Activated T-helper 2 cell treated with anti-CD3 and anti-CD28 coated beads, Interferon-gamma antibody, Interleukin-2, Interleukin-4, amounts not matched to agents 10 μg/mL and 5 μg/mL and 100 μg/mL, durations not matched to agents 14 hours and 24 hours and 36 hours (primary cell): ENCODE results near the gene INAFM2. TPM values are rescaled to one million over a fixed set of nuclear protein-coding genes. Genes with fewer than 3 reads are reported as not detected.

Source experiments
- DNase-seq: peaks from one replicate; pipeline ENCODE4 v3.0.0; 2021; ENCODE audit warnings: low spot score
- H3K27ac Mint-ChIP-seq: one replicate; pipeline ENCODE4 v1.8.0; 2021; ENCODE audit warnings: mixed read lengths
- H3K27me3 Mint-ChIP-seq: one replicate; pipeline ENCODE4 v1.8.0; 2021; ENCODE audit warnings: low read depth, mixed read lengths
- H3K36me3 Mint-ChIP-seq: one replicate; pipeline ENCODE4 v1.8.0; 2021; ENCODE audit warnings: low read depth, mixed read lengths
- H3K4me1 Mint-ChIP-seq: one replicate; pipeline ENCODE4 v1.8.0; 2021; ENCODE audit warnings: low read depth, mixed read lengths
- H3K4me3 Mint-ChIP-seq: one replicate; pipeline ENCODE4 v1.8.0; 2021; ENCODE audit warnings: low read depth, mild to moderate bottlenecking, moderate library complexity, mixed read lengths
- H3K9me3 Mint-ChIP-seq: one replicate; pipeline ENCODE4 v1.8.0; 2021; ENCODE audit warnings: mixed read lengths
- intact Hi-C: fragments of 100-400 bp; cut with micrococcal nuclease; formaldehyde crosslinking; loops from one replicate; pipeline ENCODE4 v1.15.1; 2023
- total RNA-seq: library from RNA; stranded (reverse); gene quantifications from 2 replicates; pipeline ENCODE4 v1.2.3, GENCODE V29; 2022

The INAFM2 gene
- total RNA-seq, 1 donor from 2014 or later: 16.7 TPM

- no peaks in the 10 kb centered on the region for H3K9me3 Mint-ChIP-seq
- H3K36me3 Mint-ChIP-seq: no peaks in the 10 kb centered on the region
- H3K4me1 Mint-ChIP-seq: no peaks in the 10 kb centered on the region
- H3K27ac Mint-ChIP-seq: no peak overlapping the region
- no peak for DNase-seq
- H3K27me3 Mint-ChIP-seq: no peaks in the 10 kb centered on the region
- no peak overlapping the region for H3K4me3 Mint-ChIP-seq
- intact Hi-C loops: no loop called here
These were observed 23.4 kb downstream of the INAFM2 start for GRCh38 chr15:40346579-40347558.

- no peaks in the 10 kb centered on the region for H3K9me3 Mint-ChIP-seq
- no peaks in the 10 kb centered on the region for H3K27me3 Mint-ChIP-seq
- no peak overlapping the region for H3K27ac Mint-ChIP-seq
- no peaks in the 10 kb centered on the region for H3K36me3 Mint-ChIP-seq
- no peak for DNase-seq
- intact Hi-C loops: no loop called here
- H3K4me3 Mint-ChIP-seq: no peak overlapping the region
- H3K4me1 Mint-ChIP-seq: no peaks in the 10 kb centered on the region
These were observed 24.3 kb downstream of the INAFM2 start for GRCh38 chr15:40347559-40348473.

GRCh38 chr15:40348474-40348870 is 25.0 kb downstream of the INAFM2 start:
- intact Hi-C loops: no loop called here
- Mint-ChIP-seq H3K27ac (no peak overlapping the region), H3K27me3 (no peaks in the 10 kb centered on the region), H3K4me3 (no peak overlapping the region), H3K36me3 (no peaks in the 10 kb centered on the region), H3K9me3 (no peaks in the 10 kb centered on the region), H3K4me1 (no peaks in the 10 kb centered on the region)
- no peak for DNase-seq

- Mint-ChIP-seq H3K27ac (no peak overlapping the region), H3K36me3 (no peaks in the 10 kb centered on the region), H3K27me3 (peaks cover 6% of the 10 kb centered on the region), H3K9me3 (no peaks in the 10 kb centered on the region), H3K4me1 (no peaks in the 10 kb centered on the region), H3K4me3 (no peak overlapping the region)
- no peak for DNase-seq
- intact Hi-C loops: no loop called here
These were observed 25.7 kb downstream of the INAFM2 start for GRCh38 chr15:40349163-40349562.

GRCh38 chr15:40352281-40352901 is 28.9 kb downstream of the INAFM2 start:
- H3K4me1 Mint-ChIP-seq: no peaks in the 10 kb centered on the region

GRCh38 chr15:40353697-40354096 is 30.2 kb downstream of the INAFM2 start:
- intact Hi-C loops: no loop called here

More at GRCh38 chr15:40352281-40352901, 28.9 kb downstream of the INAFM2 start:
- intact Hi-C loops: no loop called here
- peaks cover 21% of the 10 kb centered on the region for H3K27me3 Mint-ChIP-seq
- H3K36me3 Mint-ChIP-seq: no peaks in the 10 kb centered on the region
- no peaks in the 10 kb centered on the region for H3K9me3 Mint-ChIP-seq
- H3K4me3 Mint-ChIP-seq: no peak overlapping the region
- no peak for DNase-seq
- H3K27ac Mint-ChIP-seq: no peak overlapping the region

GRCh38 chr15:40354408-40355171 is 31.1 kb downstream of the INAFM2 start:
- intact Hi-C loops: no loop called here
- Mint-ChIP-seq H3K9me3 (no peaks in the 10 kb centered on the region), H3K36me3 (no peaks in the 10 kb centered on the region), H3K27me3 (peaks cover 25% of the 10 kb centered on the region), H3K4me3 (no peak overlapping the region), H3K27ac (no peak overlapping the region), H3K4me1 (peaks cover 7% of the 10 kb centered on the region)
- DNase-seq: no peak

More at GRCh38 chr15:40353697-40354096, 30.2 kb downstream of the INAFM2 start:
- Mint-ChIP-seq H3K36me3 (no peaks in the 10 kb centered on the region), H3K9me3 (no peaks in the 10 kb centered on the region), H3K27ac (no peak overlapping the region), H3K4me1 (peaks cover 2% of the 10 kb centered on the region), H3K4me3 (no peak overlapping the region), H3K27me3 (peaks cover 21% of the 10 kb centered on the region)
- no peak for DNase-seq

GRCh38 chr15:40355976-40356585 is 32.6 kb downstream of the INAFM2 start:
- Mint-ChIP-seq H3K27me3 (peaks cover 29% of the 10 kb centered on the region), H3K9me3 (no peaks in the 10 kb centered on the region), H3K4me1 (peaks cover 7% of the 10 kb centered on the region), H3K36me3 (no peaks in the 10 kb centered on the region), H3K27ac (no peak overlapping the region), H3K4me3 (no peak overlapping the region)
- intact Hi-C loops: no loop called here
- no peak for DNase-seq

- H3K4me3 Mint-ChIP-seq: peak overlapping the region; percentile 18
- no peaks in the 10 kb centered on the region for H3K36me3 Mint-ChIP-seq
- H3K9me3 Mint-ChIP-seq: no peaks in the 10 kb centered on the region
- peaks cover 7% of the 10 kb centered on the region for H3K4me1 Mint-ChIP-seq
- H3K27me3 Mint-ChIP-seq: peaks cover 32% of the 10 kb centered on the region
- no peak overlapping the region for H3K27ac Mint-ChIP-seq
- no peak for DNase-seq
- intact Hi-C loops: no loop called here
These were observed 33.8 kb downstream of the INAFM2 start for GRCh38 chr15:40357246-40357645.

GRCh38 chr15:40357723-40358470 is 34.4 kb downstream of the INAFM2 start, which contains the start of gene DISP2:
Gene DISP2, plus strand, starts transcription at chr15:40358219. Its CDS starts 103 bp downstream, at chr15:40358322.
- Mint-ChIP-seq H3K27ac (no peak within 1 kb of the TSS), H3K4me1 (peaks cover 7% of the 10 kb centered on the region), H3K36me3 (no peaks in the 10 kb centered on the region), H3K27me3 (peaks cover 32% of the 10 kb centered on the region), H3K9me3 (no peaks in the 10 kb centered on the region), H3K4me3 (peak within 1 kb of the TSS; percentile 75)
- peak; percentile 82 for DNase-seq
- intact Hi-C loops: loop anchor here (1.0 kb wide), 1 partner anchor 10 kb away; no protein-coding TSS in a partner anchor
